Measurements from ENCODE around the gene SOCS1. TPM values are rescaled to one million over a fixed set of nuclear protein-coding genes. Genes with fewer than 3 reads are reported as not detected.

Gene SOCS1
- total and polyA plus RNA-seq, 2 experiments from 2014 or later: 84.7 to 104 TPM

DNA sequence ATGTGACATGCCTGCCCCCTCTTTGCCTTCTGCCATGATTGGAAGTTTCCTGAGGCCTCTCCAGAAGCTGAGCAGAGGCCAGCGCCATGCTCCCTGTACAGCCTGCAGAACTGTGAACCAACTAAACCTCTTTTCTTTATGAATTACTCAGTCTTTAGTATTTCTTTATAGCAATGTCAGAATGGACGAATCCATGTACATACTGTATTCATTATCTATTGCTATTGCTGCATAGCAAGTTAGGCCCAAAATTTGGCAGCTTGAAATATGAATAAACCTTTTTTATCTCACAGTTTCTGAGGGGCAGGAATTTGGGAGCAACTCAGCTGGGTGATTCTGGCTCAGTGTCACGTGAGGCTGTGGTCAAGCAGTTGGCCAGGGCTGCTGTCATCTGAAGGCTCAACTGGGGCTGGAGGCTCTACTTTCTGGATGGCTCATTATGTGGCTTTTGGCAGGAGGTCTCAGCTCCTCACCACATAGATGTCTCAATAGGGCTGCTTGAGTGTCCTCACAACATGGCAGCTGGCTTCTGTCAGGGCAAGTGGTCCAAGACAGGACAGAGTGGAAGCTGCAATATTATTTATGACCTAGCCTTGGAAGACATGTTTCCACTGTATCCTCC lies 40.0 kb downstream of the SOCS1 start (continued):
- TF ChIP-seq, protein P1, sequence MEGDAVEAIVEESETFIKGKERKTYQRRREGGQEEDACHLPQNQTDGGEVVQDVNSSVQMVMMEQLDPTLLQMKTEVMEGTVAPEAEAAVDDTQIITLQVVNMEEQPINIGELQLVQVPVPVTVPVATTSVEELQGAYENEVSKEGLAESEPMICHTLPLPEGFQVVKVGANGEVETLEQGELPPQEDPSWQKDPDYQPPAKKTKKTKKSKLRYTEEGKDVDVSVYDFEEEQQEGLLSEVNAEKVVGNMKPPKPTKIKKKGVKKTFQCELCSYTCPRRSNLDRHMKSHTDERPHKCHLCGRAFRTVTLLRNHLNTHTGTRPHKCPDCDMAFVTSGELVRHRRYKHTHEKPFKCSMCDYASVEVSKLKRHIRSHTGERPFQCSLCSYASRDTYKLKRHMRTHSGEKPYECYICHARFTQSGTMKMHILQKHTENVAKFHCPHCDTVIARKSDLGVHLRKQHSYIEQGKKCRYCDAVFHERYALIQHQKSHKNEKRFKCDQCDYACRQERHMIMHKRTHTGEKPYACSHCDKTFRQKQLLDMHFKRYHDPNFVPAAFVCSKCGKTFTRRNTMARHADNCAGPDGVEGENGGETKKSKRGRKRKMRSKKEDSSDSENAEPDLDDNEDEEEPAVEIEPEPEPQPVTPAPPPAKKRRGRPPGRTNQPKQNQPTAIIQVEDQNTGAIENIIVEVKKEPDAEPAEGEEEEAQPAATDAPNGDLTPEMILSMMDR (conservative IDR thresholded peaks at IDR 0.05; ENCODE audit: low read depth in 2 of 2): no peak
- TF ChIP-seq ZNF114 (CRISPR knock-in tag; IDR thresholded peaks at IDR 0.05) (no peak), STAT1 (IDR thresholded peaks at IDR 0.05; ENCODE audit: unreplicated experiment) (no peak)

DNA sequence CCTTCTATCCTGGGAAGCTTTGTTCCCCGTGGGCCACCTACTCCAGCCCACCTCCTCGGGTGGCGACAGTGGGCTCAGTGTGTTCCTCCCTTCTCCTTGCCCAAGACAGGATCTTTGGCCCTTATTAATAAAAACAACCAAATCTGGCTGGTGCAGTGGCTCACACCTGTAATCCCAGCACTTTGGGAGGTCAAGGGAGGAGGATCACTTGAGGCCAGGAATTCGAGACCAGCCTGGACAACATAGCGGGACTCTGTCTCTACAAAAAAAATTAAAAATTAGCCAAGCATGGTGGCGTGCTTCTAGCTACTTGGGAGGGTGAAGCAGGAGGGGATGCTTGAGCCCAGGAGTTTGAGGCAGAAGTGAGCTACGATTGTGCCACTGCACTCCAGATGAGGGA lies 42.2 kb downstream of the SOCS1 start:
- Mint-ChIP-seq H3K4me3 (no peak overlapping the region), H3K27ac (no peak overlapping the region), H3K9me3 (peaks cover 25% of the 10 kb centered on the region), H3K4me1 (no peaks in the 10 kb centered on the region), H3K27me3 (ENCODE audit: insufficient read depth, low read depth, poor library complexity) (peaks cover 11% of the 10 kb centered on the region), H3K36me3 (ENCODE audit: low read depth) (peaks cover 16% of the 10 kb centered on the region)
- Histone ChIP-seq H3K4me1 (ENCODE audit: insufficient read depth) (no peaks in the 10 kb centered on the region), H3K36me3 (ENCODE audit: insufficient read depth) (no peaks in the 10 kb centered on the region), H3F3A (replicated peaks; ENCODE audit: low read depth) (no peaks in the 10 kb centered on the region), H3K27ac (ENCODE audit: low read depth) (no peak overlapping the region), H3K79me2 (replicated peaks; ENCODE audit: insufficient read depth) (no peaks in the 10 kb centered on the region), H3K9me2 (ENCODE audit: insufficient read depth) (no peaks in the 10 kb centered on the region), H3K4me3 (no peak overlapping the region), H4K20me1 (replicated peaks; ENCODE audit: insufficient read depth) (no peaks in the 10 kb centered on the region), H3K4me2 (no peak overlapping the region), H2AFZ (no peak overlapping the region), H3K27me3 (ENCODE audit: insufficient read depth) (no peaks in the 10 kb centered on the region)
- ATAC-seq: no peak
- no peak for DNase-seq (ENCODE audit: low spot score)
- TF ChIP-seq CREB1 (CRISPR knock-in tag; IDR thresholded peaks at IDR 0.05; ENCODE audit: low read depth): no peak
- TF ChIP-seq, protein P2, sequence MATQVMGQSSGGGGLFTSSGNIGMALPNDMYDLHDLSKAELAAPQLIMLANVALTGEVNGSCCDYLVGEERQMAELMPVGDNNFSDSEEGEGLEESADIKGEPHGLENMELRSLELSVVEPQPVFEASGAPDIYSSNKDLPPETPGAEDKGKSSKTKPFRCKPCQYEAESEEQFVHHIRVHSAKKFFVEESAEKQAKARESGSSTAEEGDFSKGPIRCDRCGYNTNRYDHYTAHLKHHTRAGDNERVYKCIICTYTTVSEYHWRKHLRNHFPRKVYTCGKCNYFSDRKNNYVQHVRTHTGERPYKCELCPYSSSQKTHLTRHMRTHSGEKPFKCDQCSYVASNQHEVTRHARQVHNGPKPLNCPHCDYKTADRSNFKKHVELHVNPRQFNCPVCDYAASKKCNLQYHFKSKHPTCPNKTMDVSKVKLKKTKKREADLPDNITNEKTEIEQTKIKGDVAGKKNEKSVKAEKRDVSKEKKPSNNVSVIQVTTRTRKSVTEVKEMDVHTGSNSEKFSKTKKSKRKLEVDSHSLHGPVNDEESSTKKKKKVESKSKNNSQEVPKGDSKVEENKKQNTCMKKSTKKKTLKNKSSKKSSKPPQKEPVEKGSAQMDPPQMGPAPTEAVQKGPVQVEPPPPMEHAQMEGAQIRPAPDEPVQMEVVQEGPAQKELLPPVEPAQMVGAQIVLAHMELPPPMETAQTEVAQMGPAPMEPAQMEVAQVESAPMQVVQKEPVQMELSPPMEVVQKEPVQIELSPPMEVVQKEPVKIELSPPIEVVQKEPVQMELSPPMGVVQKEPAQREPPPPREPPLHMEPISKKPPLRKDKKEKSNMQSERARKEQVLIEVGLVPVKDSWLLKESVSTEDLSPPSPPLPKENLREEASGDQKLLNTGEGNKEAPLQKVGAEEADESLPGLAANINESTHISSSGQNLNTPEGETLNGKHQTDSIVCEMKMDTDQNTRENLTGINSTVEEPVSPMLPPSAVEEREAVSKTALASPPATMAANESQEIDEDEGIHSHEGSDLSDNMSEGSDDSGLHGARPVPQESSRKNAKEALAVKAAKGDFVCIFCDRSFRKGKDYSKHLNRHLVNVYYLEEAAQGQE (IDR thresholded peaks at IDR 0.05; ENCODE audit: unreplicated experiment): no peak
- TF ChIP-seq POLR2AphosphoS5 (IDR thresholded peaks at IDR 0.05; ENCODE audit: low read depth): no peak
- TF ChIP-seq JUNB (IDR thresholded peaks at IDR 0.05; ENCODE audit: unreplicated experiment): no peak
- no peak for TF ChIP-seq ZNF114 (CRISPR knock-in tag; IDR thresholded peaks at IDR 0.05)
- TF ChIP-seq, protein P3, sequence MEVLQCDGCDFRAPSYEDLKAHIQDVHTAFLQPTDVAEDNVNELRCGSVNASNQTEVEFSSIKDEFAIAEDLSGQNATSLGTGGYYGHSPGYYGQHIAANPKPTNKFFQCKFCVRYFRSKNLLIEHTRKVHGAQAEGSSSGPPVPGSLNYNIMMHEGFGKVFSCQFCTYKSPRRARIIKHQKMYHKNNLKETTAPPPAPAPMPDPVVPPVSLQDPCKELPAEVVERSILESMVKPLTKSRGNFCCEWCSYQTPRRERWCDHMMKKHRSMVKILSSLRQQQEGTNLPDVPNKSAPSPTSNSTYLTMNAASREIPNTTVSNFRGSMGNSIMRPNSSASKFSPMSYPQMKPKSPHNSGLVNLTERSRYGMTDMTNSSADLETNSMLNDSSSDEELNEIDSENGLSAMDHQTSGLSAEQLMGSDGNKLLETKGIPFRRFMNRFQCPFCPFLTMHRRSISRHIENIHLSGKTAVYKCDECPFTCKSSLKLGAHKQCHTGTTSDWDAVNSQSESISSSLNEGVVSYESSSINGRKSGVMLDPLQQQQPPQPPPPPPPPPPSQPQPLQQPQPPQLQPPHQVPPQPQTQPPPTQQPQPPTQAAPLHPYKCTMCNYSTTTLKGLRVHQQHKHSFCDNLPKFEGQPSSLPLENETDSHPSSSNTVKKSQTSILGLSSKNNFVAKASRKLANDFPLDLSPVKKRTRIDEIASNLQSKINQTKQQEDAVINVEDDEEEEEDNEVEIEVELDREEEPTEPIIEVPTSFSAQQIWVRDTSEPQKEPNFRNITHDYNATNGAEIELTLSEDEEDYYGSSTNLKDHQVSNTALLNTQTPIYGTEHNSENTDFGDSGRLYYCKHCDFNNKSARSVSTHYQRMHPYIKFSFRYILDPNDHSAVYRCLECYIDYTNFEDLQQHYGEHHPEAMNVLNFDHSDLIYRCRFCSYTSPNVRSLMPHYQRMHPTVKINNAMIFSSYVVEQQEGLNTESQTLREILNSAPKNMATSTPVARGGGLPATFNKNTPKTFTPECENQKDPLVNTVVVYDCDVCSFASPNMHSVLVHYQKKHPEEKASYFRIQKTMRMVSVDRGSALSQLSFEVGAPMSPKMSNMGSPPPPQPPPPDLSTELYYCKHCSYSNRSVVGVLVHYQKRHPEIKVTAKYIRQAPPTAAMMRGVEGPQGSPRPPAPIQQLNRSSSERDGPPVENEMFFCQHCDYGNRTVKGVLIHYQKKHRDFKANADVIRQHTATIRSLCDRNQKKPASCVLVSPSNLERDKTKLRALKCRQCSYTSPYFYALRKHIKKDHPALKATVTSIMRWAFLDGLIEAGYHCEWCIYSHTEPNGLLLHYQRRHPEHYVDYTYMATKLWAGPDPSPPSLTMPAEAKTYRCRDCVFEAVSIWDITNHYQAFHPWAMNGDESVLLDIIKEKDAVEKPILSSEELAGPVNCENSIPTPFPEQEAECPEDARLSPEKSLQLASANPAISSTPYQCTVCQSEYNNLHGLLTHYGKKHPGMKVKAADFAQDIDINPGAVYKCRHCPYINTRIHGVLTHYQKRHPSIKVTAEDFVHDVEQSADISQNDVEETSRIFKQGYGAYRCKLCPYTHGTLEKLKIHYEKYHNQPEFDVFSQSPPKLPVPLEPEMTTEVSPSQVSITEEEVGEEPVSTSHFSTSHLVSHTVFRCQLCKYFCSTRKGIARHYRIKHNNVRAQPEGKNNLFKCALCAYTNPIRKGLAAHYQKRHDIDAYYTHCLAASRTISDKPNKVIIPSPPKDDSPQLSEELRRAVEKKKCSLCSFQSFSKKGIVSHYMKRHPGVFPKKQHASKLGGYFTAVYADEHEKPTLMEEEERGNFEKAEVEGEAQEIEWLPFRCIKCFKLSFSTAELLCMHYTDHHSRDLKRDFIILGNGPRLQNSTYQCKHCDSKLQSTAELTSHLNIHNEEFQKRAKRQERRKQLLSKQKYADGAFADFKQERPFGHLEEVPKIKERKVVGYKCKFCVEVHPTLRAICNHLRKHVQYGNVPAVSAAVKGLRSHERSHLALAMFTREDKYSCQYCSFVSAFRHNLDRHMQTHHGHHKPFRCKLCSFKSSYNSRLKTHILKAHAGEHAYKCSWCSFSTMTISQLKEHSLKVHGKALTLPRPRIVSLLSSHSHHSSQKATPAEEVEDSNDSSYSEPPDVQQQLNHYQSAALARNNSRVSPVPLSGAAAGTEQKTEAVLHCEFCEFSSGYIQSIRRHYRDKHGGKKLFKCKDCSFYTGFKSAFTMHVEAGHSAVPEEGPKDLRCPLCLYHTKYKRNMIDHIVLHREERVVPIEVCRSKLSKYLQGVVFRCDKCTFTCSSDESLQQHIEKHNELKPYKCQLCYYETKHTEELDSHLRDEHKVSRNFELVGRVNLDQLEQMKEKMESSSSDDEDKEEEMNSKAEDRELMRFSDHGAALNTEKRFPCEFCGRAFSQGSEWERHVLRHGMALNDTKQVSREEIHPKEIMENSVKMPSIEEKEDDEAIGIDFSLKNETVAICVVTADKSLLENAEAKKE (CRISPR knock-in tag; IDR thresholded peaks at IDR 0.05): no peak
- TF ChIP-seq, protein P1 (conservative IDR thresholded peaks at IDR 0.05; ENCODE audit: low read depth in 2 of 2): no peak
- no peak for TF ChIP-seq STAT1 (IDR thresholded peaks at IDR 0.05; ENCODE audit: unreplicated experiment)
- TF ChIP-seq, protein P4, sequence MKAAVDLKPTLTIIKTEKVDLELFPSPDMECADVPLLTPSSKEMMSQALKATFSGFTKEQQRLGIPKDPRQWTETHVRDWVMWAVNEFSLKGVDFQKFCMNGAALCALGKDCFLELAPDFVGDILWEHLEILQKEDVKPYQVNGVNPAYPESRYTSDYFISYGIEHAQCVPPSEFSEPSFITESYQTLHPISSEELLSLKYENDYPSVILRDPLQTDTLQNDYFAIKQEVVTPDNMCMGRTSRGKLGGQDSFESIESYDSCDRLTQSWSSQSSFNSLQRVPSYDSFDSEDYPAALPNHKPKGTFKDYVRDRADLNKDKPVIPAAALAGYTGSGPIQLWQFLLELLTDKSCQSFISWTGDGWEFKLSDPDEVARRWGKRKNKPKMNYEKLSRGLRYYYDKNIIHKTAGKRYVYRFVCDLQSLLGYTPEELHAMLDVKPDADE (IDR thresholded peaks at IDR 0.05): no peak
